GM23248 (cell line): ENCODE results near the gene DNAAF9. TPM values are rescaled to one million over a fixed set of nuclear protein-coding genes. Genes with fewer than 3 reads are reported as not detected.
A peak's percentile ranks its signal among the peaks of the same experiment; 100 is the strongest.
"Not testable (repeated sequence)": the region's sequence is repeated elsewhere in the genome, so short reads cannot be mapped to it uniquely, and the experiment has no call there.

ENCODE experiments used
- DNase-seq: peaks from one replicate; pipeline ENCODE4 v3.0.0-alpha.2; 2015
- H2AFZ ChIP-seq: fragments of 200-600 bp; sonication (generic); 2 replicates; pipeline ENCODE4 v1.6.1; 2016; ENCODE audit warnings: antibody characterized with exemption
- H3F3A ChIP-seq: fragments of 200-600 bp; sonication (generic); 2 replicates; pipeline ENCODE4 v1.6.1; 2016; ENCODE audit warnings: mild to moderate bottlenecking, antibody characterized with exemption, mixed run types; ENCODE audit not compliant: insufficient read depth
- H3K27ac ChIP-seq: fragments of 200-600 bp; sonication (generic); 2 replicates; pipeline ENCODE4 v1.5.1; 2016; ENCODE audit warnings: mild to moderate bottlenecking
- H3K27me3 ChIP-seq: fragments of 200-600 bp; sonication (generic); replicated peaks from 2 replicates; pipeline ENCODE4 v1.6.1; 2016; ENCODE audit warnings: mild to moderate bottlenecking; ENCODE audit not compliant: insufficient read depth
- H3K36me3 ChIP-seq: fragments of 200-600 bp; sonication (generic); 2 replicates; pipeline ENCODE4 v1.6.1; 2016; ENCODE audit warnings: low read depth, mild to moderate bottlenecking
- H3K4me1 ChIP-seq: fragments of 200-600 bp; sonication (generic); 2 replicates; pipeline ENCODE4 v1.6.1; 2016; ENCODE audit warnings: mild to moderate bottlenecking; ENCODE audit not compliant: insufficient read depth
- H3K4me2 ChIP-seq: fragments of 200-600 bp; sonication (generic); one replicate; pipeline ENCODE4 v1.6.1; 2016; ENCODE audit warnings: mild to moderate bottlenecking; ENCODE audit not compliant: unreplicated experiment
- H3K4me3 ChIP-seq: fragments of 200-600 bp; sonication (generic); 2 replicates; pipeline ENCODE4 v1.5.1; 2016; ENCODE audit warnings: mild to moderate bottlenecking
- H3K79me2 ChIP-seq: fragments of 200-600 bp; sonication (generic); 2 replicates; pipeline ENCODE4 v1.6.1; 2016; ENCODE audit warnings: mild to moderate bottlenecking; ENCODE audit not compliant: insufficient read depth
- H3K9ac ChIP-seq: fragments of 200-600 bp; sonication (generic); 2 replicates; pipeline ENCODE4 v1.6.1; 2016; ENCODE audit warnings: mild to moderate bottlenecking
- H3K9me2 ChIP-seq: fragments of 200-600 bp; sonication (generic); 2 replicates; pipeline ENCODE4 v1.6.1; 2016; ENCODE audit warnings: mixed run types, mild to moderate bottlenecking, moderate library complexity; ENCODE audit not compliant: insufficient read depth
- H3K9me3 ChIP-seq: fragments of 200-600 bp; sonication (generic); one replicate; pipeline ENCODE4 v1.6.1; 2017; ENCODE audit warnings: low read depth
- H4K20me1 ChIP-seq: fragments of 200-600 bp; sonication (generic); 2 replicates; pipeline ENCODE4 v1.6.0; 2016; ENCODE audit not compliant: insufficient read depth
- EZH2 ChIP-seq: fragments of 200-600 bp; sonication (generic); IDR thresholded peaks from 2 replicates; pipeline ENCODE4 v1.6.1; 2018; ENCODE audit warnings: antibody characterized with exemption, mild to moderate bottlenecking; ENCODE audit not compliant: insufficient read depth, poor library complexity, severe bottlenecking
- EZH2phosphoT487 ChIP-seq: fragments of 200-600 bp; sonication (generic); IDR thresholded peaks from 2 replicates; pipeline ENCODE4 v1.6.1; 2018; ENCODE audit warnings: antibody characterized with exemption, moderate library complexity, mild to moderate bottlenecking, low read depth; ENCODE audit not compliant: insufficient read depth
- WGBS, 2 experiments: methylation state at CpG; one replicate each; pipeline ENCODE4 v1.1.6; 2015 to 2017; ENCODE audit warnings: low lambda C conversion rate in 2 of 2, low coverage in 1 of 2; ENCODE audit errors: missing lambda C conversion rate in 2 of 2; 5-methylcytosine and 5-hydroxymethylcytosine counted together
- in situ Hi-C: fragments of 300-500 bp; cut with MboI; formaldehyde crosslinking; loops from 2 replicates; pipeline ENCODE4 v1.15.0; 2020
- polyA plus RNA-seq: library from polyadenylated mRNA; unstranded; fragments of >200 nt; fragmentation: Nextera tagmentation; extraction: Ambion mirVana; gene quantifications from 2 replicates; pipeline ENCODE4 v1.2.1, GENCODE V29; 2016
- total RNA-seq: library from RNA; depleted of rRNA; stranded (reverse); fragments of >200 nt; shearing (Covaris generic); gene quantifications from 2 replicates; pipeline ENCODE4 v1.2.3, GENCODE V29; 2014

Gene DNAAF9
- total and polyA plus RNA-seq, 2 experiments from 2014 or later = 4.6 to 12.4 TPM

- Histone ChIP-seq H3K4me2 (peak overlapping the region; percentile 21), H3K79me2 (no peaks in the 10 kb centered on the region), H4K20me1 (no peaks in the 10 kb centered on the region), H3K27ac (peak overlapping the region; percentile 54; the same call in 1 of the 2 replicates), H3K9ac (no peak overlapping the region), H3K27me3 (no peaks in the 10 kb centered on the region), H3K36me3 (no peaks in the 10 kb centered on the region), H3K4me3 (no peak overlapping the region), H3F3A (peaks cover 5% of the 10 kb centered on the region; the same call in 1 of the 2 replicates), H3K9me3 (no peaks in the 10 kb centered on the region), H3K9me2 (no peaks in the 10 kb centered on the region), H3K4me1 (no peaks in the 10 kb centered on the region), H2AFZ (0 out of 2 replicates have a peak overlapping the region, but pooled peaks have one; percentile 1)
- 19 to 24% methylated on average over 3 of the region's 3 CpGs for WGBS, 2 experiments
- TF ChIP-seq EZH2phosphoT487 (no peak), EZH2 (no peak)
- DNase-seq = peak; percentile 84
- in situ Hi-C loops = no loop called here
Measured at GRCh38 chr20:3420211-3420707, 12.8 kb upstream of the DNAAF9 start.

GRCh38 chr20:3418161-3418560, 10.7 kb upstream of the DNAAF9 start:
- H3K4me3 ChIP-seq, H3K79me2 ChIP-seq, H3F3A ChIP-seq, H3K9me2 ChIP-seq, H4K20me1 ChIP-seq, in situ Hi-C loops, H3K36me3 ChIP-seq, H3K9ac ChIP-seq, H3K9me3 ChIP-seq, H3K27me3 ChIP-seq, DNase-seq, H3K27ac ChIP-seq, H3K4me2 ChIP-seq, H2AFZ ChIP-seq, H3K4me1 ChIP-seq: not testable (repeated sequence)
- WGBS, 2 experiments = 0 to 8% methylated on average over 1 of the region's 1 CpG

- Histone ChIP-seq H3K27me3 (no peaks in the 10 kb centered on the region), H3F3A (no peaks in the 10 kb centered on the region), H3K9ac (no peak overlapping the region), H3K9me3 (no peaks in the 10 kb centered on the region), H4K20me1 (no peaks in the 10 kb centered on the region), H2AFZ (no peak overlapping the region), H3K79me2 (no peaks in the 10 kb centered on the region), H3K27ac (no peak overlapping the region), H3K4me3 (no peak overlapping the region), H3K36me3 (no peaks in the 10 kb centered on the region), H3K4me1 (no peaks in the 10 kb centered on the region), H3K9me2 (no peaks in the 10 kb centered on the region), H3K4me2 (no peak overlapping the region)
- no peak for TF ChIP-seq EZH2
- TF ChIP-seq EZH2phosphoT487 = no peak
- DNase-seq = no peak
- 60 to 70% methylated on average over 2 of the region's 2 CpGs for WGBS, 2 experiments
- in situ Hi-C loops = no loop called here
Measured at GRCh38 chr20:3414122-3414521, 6.7 kb upstream of the DNAAF9 start.

GRCh38 chr20:3413393-3413889, 6.0 kb upstream of the DNAAF9 start:
- H3K4me1 ChIP-seq = no peaks in the 10 kb centered on the region
- H3K4me2 ChIP-seq = no peak overlapping the region
- no peaks in the 10 kb centered on the region for H3K27me3 ChIP-seq
- no peaks in the 10 kb centered on the region for H3K36me3 ChIP-seq
- peaks cover 1% of the 10 kb centered on the region; the same call in 1 of the 2 replicates for H3F3A ChIP-seq
- TF ChIP-seq EZH2 = no peak
- no peak for TF ChIP-seq EZH2phosphoT487
- WGBS, 2 experiments = 65 to 68% methylated on average over 4 of the region's 4 CpGs
- H2AFZ ChIP-seq = no peak overlapping the region
- in situ Hi-C loops = no loop called here
- no peaks in the 10 kb centered on the region for H4K20me1 ChIP-seq
- no peaks in the 10 kb centered on the region for H3K9me2 ChIP-seq
- H3K9me3 ChIP-seq = no peaks in the 10 kb centered on the region
- no peak overlapping the region for H3K27ac ChIP-seq
- DNase-seq = no peak
- peaks cover under 1% of the 10 kb centered on the region for H3K79me2 ChIP-seq
- no peak overlapping the region for H3K4me3 ChIP-seq
- no peak overlapping the region for H3K9ac ChIP-seq
